K562 (cell line): ENCODE results near the gene EN2. TPM values are rescaled to one million over a fixed set of nuclear protein-coding genes. Genes with fewer than 3 reads are reported as not detected.

Source experiments
- ATAC-seq: fragments of 200-7000 bp; cut with Tn5 transposase; 3 replicates; pipeline ENCODE4 v1.9.1; 2020; ENCODE audit warnings: moderate library complexity
- BruUV-seq: library from RNA; stranded (reverse); fragments of 400-500 nt; replicated peaks from 2 replicates; lab custom pipeline; 2021; lab: Mats Ljungman, UMichigan
- CTCF ChIA-PET: fragments of 300-600 bp; formaldehyde crosslinking; extraction: SDS; loops from one replicate; lab custom pipeline; 2021; ENCODE audit warnings: low intra/inter-chr PET ratio; lab: Yijun Ruan, JAX
- POLR2A ChIA-PET: fragments of 300-600, 350-650 bp; sonication (Branson Sonifier 250); formaldehyde crosslinking; extraction: SDS; loops from one replicate; lab custom pipeline; 2021; ENCODE audit warnings: antibody characterized with exemption, inconsistent platforms; lab: Yijun Ruan, JAX
- DNase-seq, 4 experiments: peaks; one replicate each; pipeline versions ENCODE4 v3.0.0 to v3.0.0-alpha.2; 2011 to 2018; ENCODE audit warnings: low spot score in 3 of 4, mixed read lengths in 3 of 4; ENCODE audit errors: extremely low read depth in 1 of 4
- FAIRE-seq: peaks from 2 replicates; lab custom pipeline; 2011; peaks lifted over from hg19 to GRCh38; lab: Jason Lieb, UNC
- H2AFZ ChIP-seq: 2 replicates; pipeline ENCODE4 v1.6.0; 2011; ENCODE audit warnings: low read depth, low read length, control low read depth, inconsistent platforms
- H3K27ac ChIP-seq: fragments of 200-600 bp; 3 replicates; pipeline ENCODE4 v1.8.0; 2011; ENCODE audit warnings: low read depth, mild to moderate bottlenecking, control low read depth, inconsistent platforms, low read length, moderate library complexity, mixed read lengths; ENCODE audit errors: extremely low read depth
- H3K27me3 ChIP-seq, 2 experiments: fragments of 300-600 bp in 1 of 2; 2 replicates in 1 of 2; 3 replicates in 1 of 2; pipeline versions ENCODE4 v1.6.0 to v1.8.0; 2011; ENCODE audit warnings: inconsistent platforms in 2 of 2, low read length in 2 of 2, mild to moderate bottlenecking in 1 of 2, mixed read lengths in 1 of 2, moderate library complexity in 1 of 2; ENCODE audit not compliant: control insufficient read depth in 2 of 2, insufficient read depth in 2 of 2
- H3K36me3 ChIP-seq: fragments of 300-600 bp; 3 replicates; pipeline ENCODE4 v1.8.0; 2011; ENCODE audit warnings: mild to moderate bottlenecking, low read length, inconsistent platforms; ENCODE audit not compliant: control insufficient read depth, insufficient read depth
- H3K4me1 ChIP-seq, 2 experiments: fragments of 200-600 bp in 1 of 2; replicated peaks in 1 of 2; 2 replicates in 1 of 2; 3 replicates in 1 of 2; pipeline versions ENCODE4 v1.5.1 to v1.8.0; 2011; ENCODE audit warnings: inconsistent platforms in 2 of 2, low read length in 2 of 2, mild to moderate bottlenecking in 1 of 2, mixed read lengths in 1 of 2, moderate library complexity in 1 of 2; ENCODE audit not compliant: control insufficient read depth in 2 of 2, insufficient read depth in 2 of 2
- H3K4me2 ChIP-seq: 2 replicates; pipeline ENCODE4 v1.6.1; 2011; ENCODE audit warnings: low read length, control low read depth, inconsistent platforms, mixed read lengths; ENCODE audit not compliant: insufficient read depth
- H3K4me3 ChIP-seq: fragments of 200-600 bp; sonication (generic), shearing (Covaris generic); 2 replicates; pipeline ENCODE4 v1.5.1; 2016; ENCODE audit warnings: control low read depth, inconsistent platforms
- H3K79me2 ChIP-seq: fragments of 200-600 bp; 3 replicates; pipeline ENCODE4 v1.8.0; 2011; ENCODE audit warnings: low read length, inconsistent platforms; ENCODE audit not compliant: control insufficient read depth, insufficient read depth
- H3K9ac ChIP-seq, 2 experiments: 2 replicates each; pipeline versions ENCODE4 v1.6.0 to v1.6.1; 2011; ENCODE audit warnings: low read depth in 2 of 2, low read length in 2 of 2, control low read depth in 1 of 2, inconsistent platforms in 1 of 2, mild to moderate bottlenecking in 1 of 2, mixed read lengths in 1 of 2; ENCODE audit not compliant: insufficient read depth in 1 of 2
- H3K9me1 ChIP-seq: one replicate; pipeline ENCODE4 v1.6.0; 2011; ENCODE audit warnings: inconsistent platforms, mild to moderate bottlenecking, low read length, moderate library complexity; ENCODE audit not compliant: control insufficient read depth, insufficient read depth
- H3K9me3 ChIP-seq: replicated peaks from 2 replicates; pipeline ENCODE4 v1.5.1; 2011; ENCODE audit warnings: low read depth, low read length, inconsistent platforms; ENCODE audit not compliant: control insufficient read depth, insufficient read depth
- H4K20me1 ChIP-seq: replicated peaks from 2 replicates; pipeline ENCODE4 v1.6.1; 2011; ENCODE audit warnings: low read length, inconsistent platforms, mixed read lengths; ENCODE audit not compliant: control insufficient read depth, insufficient read depth
- CAMTA2 ChIP-seq: fragments of 250-450 bp; sonication (Bioruptor Pico); conservative IDR thresholded peaks from 2 replicates; pipeline ENCODE4 v1.5.1; 2022
- CBX2 ChIP-seq: fragments of 200-600 bp; sonication (generic); IDR thresholded peaks from one replicate; pipeline ENCODE4 v1.6.1; 2012; ENCODE audit warnings: mild to moderate bottlenecking, low read length, inconsistent platforms; ENCODE audit not compliant: insufficient read depth, poor library complexity, severe bottlenecking
- CEBPB ChIP-seq: fragments of 450-650 bp; IDR thresholded peaks from 2 replicates; pipeline ENCODE4 v1.6.1; 2016; ENCODE audit warnings: missing genetic modification characterization, missing compliant biosample characterization
- EHMT2 ChIP-seq: fragments of 450-650 bp; IDR thresholded peaks from 2 replicates; pipeline ENCODE4 v1.6.1; 2018; ENCODE audit warnings: antibody characterized with exemption
- ETV1 ChIP-seq: fragments of 450-650 bp; conservative IDR thresholded peaks from 2 replicates; pipeline ENCODE4 v1.6.1; 2016; ENCODE audit warnings: missing genetic modification characterization, control low read depth, low read depth, missing compliant biosample characterization
- MECOM ChIP-seq: fragments of 250-450 bp; sonication (Bioruptor Pico); IDR thresholded peaks from 2 replicates; pipeline ENCODE4 v1.8.0; 2022; ENCODE audit warnings: inconsistent platforms
- MIER1 ChIP-seq: fragments of 450-650 bp; IDR thresholded peaks from 2 replicates; pipeline ENCODE4 v1.6.1; 2016; ENCODE audit warnings: antibody characterized with exemption, mild to moderate bottlenecking, low read depth
- TOE1 ChIP-seq, 2 experiments: fragments of 450-650 bp in 1 of 2; sonication (generic) in 1 of 2; formaldehyde crosslinking in 1 of 2; IDR thresholded peaks; 2 replicates each; pipeline versions ENCODE4 v1.7.1 to v1.8.0; 2016 to 2022; ENCODE audit warnings: borderline replicate concordance in 2 of 2, mild to moderate bottlenecking in 2 of 2, antibody characterized with exemption in 1 of 2, inconsistent platforms in 1 of 2, low read depth in 1 of 2, missing genetic modification reagents in 1 of 2, moderate library complexity in 1 of 2
- ZNF347 ChIP-seq: fragments of 450-650 bp; formaldehyde crosslinking; IDR thresholded peaks from 2 replicates; pipeline ENCODE4 v1.4.0; 2020; ENCODE audit warnings: low read depth, mild to moderate bottlenecking, moderate library complexity
- ZNF551 ChIP-seq: fragments of 250-450 bp; sonication (Bioruptor Pico); IDR thresholded peaks from 2 replicates; pipeline ENCODE4 v1.5.0; 2021; ENCODE audit warnings: mild to moderate bottlenecking, moderate library complexity
- WGBS: fragments of 100-300 bp; shearing (Covaris generic); methylation state at CpG from one replicate; pipeline ENCODE4 v1.1.6; 2016; ENCODE audit warnings: low coverage, mixed read lengths; ENCODE audit not compliant: insufficient coverage; ENCODE audit errors: missing lambda C conversion rate; 5-methylcytosine and 5-hydroxymethylcytosine counted together
- in situ Hi-C: fragments of 300-500 bp; cut with MboI; formaldehyde crosslinking; loops from 4 replicates; pipeline ENCODE4 v1.15.0; 2018; ENCODE audit warnings: inconsistent platforms, mixed read lengths
- intact Hi-C: fragments of 100-400 bp; cut with micrococcal nuclease; formaldehyde crosslinking; loops from 2 replicates; pipeline ENCODE4 v1.14.2; 2022
- polyA plus RNA-seq, 8 experiments: library from polyadenylated mRNA; depleted of rRNA in 4 of 8; stranded (reverse) in 5 of 8; unstranded in 3 of 8; fragments of >200 nt; fragmentation: Nextera tagmentation in 2 of 8; fragmentation: Illumina TruSeq in 1 of 8; extraction: Ambion mirVana in 2 of 8; extraction: Trizol in 1 of 8; gene quantifications; 2 replicates each; pipeline versions ENCODE4 v1.2.1 to v1.2.3, GENCODE V29; 2011 to 2014; ENCODE audit warnings: inconsistent platforms in 1 of 8, missing spikeins in 1 of 8
- total RNA-seq, 7 experiments: library from RNA; depleted of rRNA in 6 of 7; stranded (reverse); fragments of >200 nt in 6 of 7; fragmentation: Illumina TruSeq in 2 of 7; extraction: Trizol in 2 of 7; gene quantifications; 2 replicates each; pipeline versions ENCODE4 v1.2.1 to v1.2.3, GENCODE V29; 2011 to 2021; ENCODE audit warnings: low replicate concordance in 1 of 7
- TF ChIP-seq, protein P1 (sequence below): fragments of 250-450 bp; sonication (Bioruptor Pico); IDR thresholded peaks from 2 replicates; pipeline ENCODE4 v1.5.0; 2022; ENCODE audit warnings: mild to moderate bottlenecking
- TF ChIP-seq, protein P2 (sequence below): fragments of 250-450 bp; sonication (Bioruptor Pico); IDR thresholded peaks from 2 replicates; pipeline ENCODE4 v1.4.0; 2020; ENCODE audit warnings: mild to moderate bottlenecking, moderate library complexity
- TF ChIP-seq, protein P3 (sequence below): sonication (generic); formaldehyde crosslinking; IDR thresholded peaks from 2 replicates; pipeline ENCODE4 v1.5.0; 2020; ENCODE audit warnings: missing genetic modification reagents

EN2 gene
- total and polyA plus RNA-seq, 9 of the 15 experiments (the other 6 are each of a cell fraction or from before 2014, with no cell fraction given), result 0.04 TPM; not detected in 7

DNA sequence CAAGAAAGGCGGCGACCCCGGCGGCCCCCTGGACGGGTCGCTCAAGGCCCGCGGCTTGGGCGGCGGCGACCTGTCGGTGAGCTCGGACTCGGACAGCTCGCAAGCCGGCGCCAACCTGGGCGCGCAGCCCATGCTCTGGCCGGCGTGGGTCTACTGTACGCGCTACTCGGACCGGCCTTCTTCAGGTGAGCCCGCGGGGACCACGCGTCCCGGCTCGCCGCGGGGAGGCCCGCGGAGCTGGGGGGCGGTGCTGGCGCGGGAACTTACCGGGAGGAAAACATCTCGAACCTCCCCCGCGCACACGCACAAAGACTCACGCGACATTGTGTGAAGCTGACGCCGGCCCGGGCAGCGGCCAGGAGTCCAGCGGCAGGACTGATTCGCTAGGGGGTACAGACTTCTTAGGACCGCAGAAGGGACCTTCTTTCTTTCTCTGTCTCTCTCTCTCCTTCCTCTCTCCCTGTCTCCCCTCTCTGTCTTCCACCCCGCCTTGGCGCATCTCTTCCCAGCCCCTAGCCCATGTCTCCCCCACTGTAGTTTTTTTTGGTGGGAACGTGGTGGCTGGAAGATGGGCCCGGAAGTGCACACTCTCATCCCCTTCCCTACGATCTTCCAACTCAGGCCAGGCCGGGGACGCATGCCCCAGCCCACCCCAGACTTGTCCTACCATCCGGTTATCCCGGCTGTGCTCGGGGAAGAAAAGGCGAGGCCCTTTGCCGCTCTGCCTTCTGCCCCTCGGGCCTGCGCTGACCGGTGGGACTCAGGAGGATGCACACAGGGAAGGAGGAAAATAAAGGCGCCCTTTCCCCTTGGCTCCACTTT, 1.2 kb downstream of the EN2 start:
- H3K36me3 ChIP-seq, result no peaks in the 10 kb centered on the region
- peaks cover 54 to 73% of the 10 kb centered on the region in 2 experiments for H3K27me3 ChIP-seq
- H3K4me3 ChIP-seq, result no peak overlapping the region
- intact Hi-C loops (no loop called here), in situ Hi-C loops (no loop called here)
- no TSS peak for BruUV-seq
- peaks cover 0 to 24% of the 10 kb centered on the region in 2 experiments; a peak in 2 of 5 replicates for H3K4me1 ChIP-seq
- TF ChIP-seq CAMTA2 (no peak), ETV1 (tag) (no peak), CBX2 (no peak), CEBPB (tag) (no peak), EHMT2 (no peak), MIER1 (no peak), MECOM (CRISPR knock-in tag) (no peak), TOE1 (IDR thresholded peaks at IDR 0.05; ENCODE audit: borderline replicate concordance) (no peak), TOE1 (CRISPR knock-in tag; IDR thresholded peaks at IDR 0.05; ENCODE audit: borderline replicate concordance, low read depth) (no peak), ZNF347 (CRISPR knock-in tag) (no peak), ZNF551 (CRISPR knock-in tag) (no peak)
- TF ChIP-seq, protein P1, sequence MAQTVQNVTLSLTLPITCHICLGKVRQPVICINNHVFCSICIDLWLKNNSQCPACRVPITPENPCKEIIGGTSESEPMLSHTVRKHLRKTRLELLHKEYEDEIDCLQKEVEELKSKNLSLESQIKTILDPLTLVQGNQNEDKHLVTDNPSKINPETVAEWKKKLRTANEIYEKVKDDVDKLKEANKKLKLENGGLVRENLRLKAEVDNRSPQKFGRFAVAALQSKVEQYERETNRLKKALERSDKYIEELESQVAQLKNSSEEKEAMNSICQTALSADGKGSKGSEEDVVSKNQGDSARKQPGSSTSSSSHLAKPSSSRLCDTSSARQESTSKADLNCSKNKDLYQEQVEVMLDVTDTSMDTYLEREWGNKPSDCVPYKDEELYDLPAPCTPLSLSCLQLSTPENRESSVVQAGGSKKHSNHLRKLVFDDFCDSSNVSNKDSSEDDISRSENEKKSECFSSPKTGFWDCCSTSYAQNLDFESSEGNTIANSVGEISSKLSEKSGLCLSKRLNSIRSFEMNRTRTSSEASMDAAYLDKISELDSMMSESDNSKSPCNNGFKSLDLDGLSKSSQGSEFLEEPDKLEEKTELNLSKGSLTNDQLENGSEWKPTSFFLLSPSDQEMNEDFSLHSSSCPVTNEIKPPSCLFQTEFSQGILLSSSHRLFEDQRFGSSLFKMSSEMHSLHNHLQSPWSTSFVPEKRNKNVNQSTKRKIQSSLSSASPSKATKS (CRISPR knock-in tag), result no peak
- TF ChIP-seq, protein P2, sequence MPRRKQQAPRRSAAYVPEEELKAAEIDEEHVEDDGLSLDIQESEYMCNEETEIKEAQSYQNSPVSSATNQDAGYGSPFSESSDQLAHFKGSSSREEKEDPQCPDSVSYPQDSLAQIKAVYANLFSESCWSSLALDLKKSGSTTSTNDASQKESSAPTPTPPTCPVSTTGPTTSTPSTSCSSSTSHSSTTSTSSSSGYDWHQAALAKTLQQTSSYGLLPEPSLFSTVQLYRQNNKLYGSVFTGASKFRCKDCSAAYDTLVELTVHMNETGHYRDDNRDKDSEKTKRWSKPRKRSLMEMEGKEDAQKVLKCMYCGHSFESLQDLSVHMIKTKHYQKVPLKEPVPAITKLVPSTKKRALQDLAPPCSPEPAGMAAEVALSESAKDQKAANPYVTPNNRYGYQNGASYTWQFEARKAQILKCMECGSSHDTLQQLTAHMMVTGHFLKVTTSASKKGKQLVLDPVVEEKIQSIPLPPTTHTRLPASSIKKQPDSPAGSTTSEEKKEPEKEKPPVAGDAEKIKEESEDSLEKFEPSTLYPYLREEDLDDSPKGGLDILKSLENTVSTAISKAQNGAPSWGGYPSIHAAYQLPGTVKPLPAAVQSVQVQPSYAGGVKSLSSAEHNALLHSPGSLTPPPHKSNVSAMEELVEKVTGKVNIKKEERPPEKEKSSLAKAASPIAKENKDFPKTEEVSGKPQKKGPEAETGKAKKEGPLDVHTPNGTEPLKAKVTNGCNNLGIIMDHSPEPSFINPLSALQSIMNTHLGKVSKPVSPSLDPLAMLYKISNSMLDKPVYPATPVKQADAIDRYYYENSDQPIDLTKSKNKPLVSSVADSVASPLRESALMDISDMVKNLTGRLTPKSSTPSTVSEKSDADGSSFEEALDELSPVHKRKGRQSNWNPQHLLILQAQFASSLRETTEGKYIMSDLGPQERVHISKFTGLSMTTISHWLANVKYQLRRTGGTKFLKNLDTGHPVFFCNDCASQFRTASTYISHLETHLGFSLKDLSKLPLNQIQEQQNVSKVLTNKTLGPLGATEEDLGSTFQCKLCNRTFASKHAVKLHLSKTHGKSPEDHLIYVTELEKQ (CRISPR knock-in tag), result no peak
- TF ChIP-seq, protein P3, sequence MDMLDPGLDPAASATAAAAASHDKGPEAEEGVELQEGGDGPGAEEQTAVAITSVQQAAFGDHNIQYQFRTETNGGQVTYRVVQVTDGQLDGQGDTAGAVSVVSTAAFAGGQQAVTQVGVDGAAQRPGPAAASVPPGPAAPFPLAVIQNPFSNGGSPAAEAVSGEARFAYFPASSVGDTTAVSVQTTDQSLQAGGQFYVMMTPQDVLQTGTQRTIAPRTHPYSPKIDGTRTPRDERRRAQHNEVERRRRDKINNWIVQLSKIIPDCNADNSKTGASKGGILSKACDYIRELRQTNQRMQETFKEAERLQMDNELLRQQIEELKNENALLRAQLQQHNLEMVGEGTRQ (CRISPR knock-in tag), result no peak
- ATAC-seq (no peak), DNase-seq (no peak), FAIRE-seq (no peak)
- no peak overlapping the region for H3K4me2 ChIP-seq
- H3K9ac ChIP-seq, result no peak overlapping the region
- H2AFZ ChIP-seq, result no peak overlapping the region
- no peaks in the 10 kb centered on the region for H3K9me1 ChIP-seq
- H3K9me3 ChIP-seq, result no peaks in the 10 kb centered on the region
- 59% methylated on average over 55 of the region's 68 CpGs for WGBS
- ChIA-PET CTCF (no interaction called here), POLR2A (interaction anchor here (1.0 kb wide), 2 partner anchors 13 to 14 kb away, joined by 3 read pairs; no protein-coding TSS in a partner anchor)
- H3K27ac ChIP-seq, result no peak overlapping the region
- no peaks in the 10 kb centered on the region; the same call in 1 of the 2 replicates for H4K20me1 ChIP-seq
- H3K79me2 ChIP-seq, result no peaks in the 10 kb centered on the region
